ENCODE results near the gene PCDHGB4.

GRCh38 chr5:141355641-141356040, 31.9 kb upstream of the PCDHGB4 start:
- no peak for TF ChIP-seq CTCF (conservative IDR thresholded peaks at IDR 0.05; ENCODE audit: low read length)
- TF ChIP-seq EZH2phosphoT487 (IDR thresholded peaks at IDR 0.05; ENCODE audit: borderline replicate concordance, low read depth, low read length): no peak
